ENCODE measurements around the gene RALA. TPM values are rescaled to one million over a fixed set of nuclear protein-coding genes. Genes with fewer than 3 reads are reported as not detected.

RALA gene
- total RNA-seq, 1 experiment from 2014 or later: 41.7 TPM

GRCh38 chr7:39697483-39697882, 74.1 kb downstream of the RALA start:
- no peaks in the 10 kb centered on the region for H3K9me3 Mint-ChIP-seq (ENCODE audit: unreplicated experiment)
- no peaks in the 10 kb centered on the region for H3K27me3 Mint-ChIP-seq (ENCODE audit: insufficient read depth, unreplicated experiment)
- Histone ChIP-seq H3K36me3 (ENCODE audit: control insufficient read depth, insufficient read depth, low read length) (no peaks in the 10 kb centered on the region; the same call in 1 of the 2 replicates), H3K27me3 (replicated peaks; ENCODE audit: control insufficient read depth, insufficient read depth, low read length) (no peaks in the 10 kb centered on the region), H3K4me1 (no peaks in the 10 kb centered on the region), H3K4me3 (ENCODE audit: low read depth, low read length) (no peak overlapping the region), H3K9me3 (no peaks in the 10 kb centered on the region)
- POLR2A ChIA-PET: no interaction called here
- H3K36me3 Mint-ChIP-seq (ENCODE audit: insufficient read depth, unreplicated experiment): peaks cover 60% of the 10 kb centered on the region
- no peaks in the 10 kb centered on the region for H3K4me1 Mint-ChIP-seq (ENCODE audit: low read depth, unreplicated experiment)
- CTCF ChIA-PET: no interaction called here
- no TSS peak for BruUV-seq (replicated peaks)
- intact Hi-C loops (cut with micrococcal nuclease; ENCODE audit: unreplicated experiment): no loop called here
- H3K27ac Mint-ChIP-seq (ENCODE audit: unreplicated experiment): no peak overlapping the region
- no peak for DNase-seq
- no peak overlapping the region for H3K4me3 Mint-ChIP-seq (ENCODE audit: unreplicated experiment)
- TF ChIP-seq, protein P1, sequence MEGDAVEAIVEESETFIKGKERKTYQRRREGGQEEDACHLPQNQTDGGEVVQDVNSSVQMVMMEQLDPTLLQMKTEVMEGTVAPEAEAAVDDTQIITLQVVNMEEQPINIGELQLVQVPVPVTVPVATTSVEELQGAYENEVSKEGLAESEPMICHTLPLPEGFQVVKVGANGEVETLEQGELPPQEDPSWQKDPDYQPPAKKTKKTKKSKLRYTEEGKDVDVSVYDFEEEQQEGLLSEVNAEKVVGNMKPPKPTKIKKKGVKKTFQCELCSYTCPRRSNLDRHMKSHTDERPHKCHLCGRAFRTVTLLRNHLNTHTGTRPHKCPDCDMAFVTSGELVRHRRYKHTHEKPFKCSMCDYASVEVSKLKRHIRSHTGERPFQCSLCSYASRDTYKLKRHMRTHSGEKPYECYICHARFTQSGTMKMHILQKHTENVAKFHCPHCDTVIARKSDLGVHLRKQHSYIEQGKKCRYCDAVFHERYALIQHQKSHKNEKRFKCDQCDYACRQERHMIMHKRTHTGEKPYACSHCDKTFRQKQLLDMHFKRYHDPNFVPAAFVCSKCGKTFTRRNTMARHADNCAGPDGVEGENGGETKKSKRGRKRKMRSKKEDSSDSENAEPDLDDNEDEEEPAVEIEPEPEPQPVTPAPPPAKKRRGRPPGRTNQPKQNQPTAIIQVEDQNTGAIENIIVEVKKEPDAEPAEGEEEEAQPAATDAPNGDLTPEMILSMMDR (IDR thresholded peaks at IDR 0.05; ENCODE audit: insufficient read depth in 1 of 2, low read depth in 1 of 2, low read length in 1 of 2, severe bottlenecking in 1 of 2, unreplicated experiment in 1 of 2): no peak

DNA sequence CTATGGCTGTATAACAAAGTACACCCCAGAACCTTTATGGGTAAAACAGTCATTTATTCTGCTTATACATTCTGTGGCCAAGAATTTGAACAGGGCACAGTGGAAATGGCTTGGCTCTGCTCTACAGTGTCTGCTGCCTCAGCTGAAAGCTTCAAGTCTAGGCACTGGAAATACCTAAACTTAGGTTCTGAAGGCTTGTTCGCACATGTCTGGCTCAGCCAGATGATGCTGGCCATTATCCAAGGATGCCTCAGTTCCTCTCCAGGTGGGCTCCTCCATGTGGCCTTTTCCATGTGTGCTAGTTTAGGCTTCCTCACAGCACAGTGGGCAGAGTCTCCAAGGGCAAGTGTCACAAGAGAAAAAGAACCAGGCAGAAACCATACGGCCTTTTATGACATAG, 76.8 kb downstream of the RALA start:
- POLR2A ChIA-PET: no interaction called here
- intact Hi-C loops (cut with micrococcal nuclease; ENCODE audit: unreplicated experiment): no loop called here
- Mint-ChIP-seq H3K27ac (ENCODE audit: unreplicated experiment) (no peak overlapping the region), H3K9me3 (ENCODE audit: unreplicated experiment) (no peaks in the 10 kb centered on the region), H3K4me1 (ENCODE audit: low read depth, unreplicated experiment) (no peaks in the 10 kb centered on the region), H3K27me3 (ENCODE audit: insufficient read depth, unreplicated experiment) (no peaks in the 10 kb centered on the region), H3K36me3 (ENCODE audit: insufficient read depth, unreplicated experiment) (peaks cover 48% of the 10 kb centered on the region), H3K4me3 (ENCODE audit: unreplicated experiment) (no peak overlapping the region)
- H3K36me3 ChIP-seq (ENCODE audit: control insufficient read depth, insufficient read depth, low read length): no peaks in the 10 kb centered on the region; the same call in 1 of the 2 replicates
- DNase-seq: no peak
- no peaks in the 10 kb centered on the region for H3K9me3 ChIP-seq
- CTCF ChIA-PET: no interaction called here
- no TSS peak for BruUV-seq (replicated peaks)
- no peaks in the 10 kb centered on the region for H3K27me3 ChIP-seq (replicated peaks; ENCODE audit: control insufficient read depth, insufficient read depth, low read length)
- TF ChIP-seq, protein P1 (IDR thresholded peaks at IDR 0.05; ENCODE audit: insufficient read depth in 1 of 2, low read depth in 1 of 2, low read length in 1 of 2, severe bottlenecking in 1 of 2, unreplicated experiment in 1 of 2): no peak
- H3K4me3 ChIP-seq (ENCODE audit: low read depth, low read length): no peak overlapping the region
- no peaks in the 10 kb centered on the region for H3K4me1 ChIP-seq

- ChIA-PET POLR2A (no interaction called here), CTCF (no interaction called here)
- Histone ChIP-seq H3K9me3 (no peaks in the 10 kb centered on the region), H3K4me1 (no peaks in the 10 kb centered on the region), H3K4me3 (ENCODE audit: low read depth, low read length) (no peak overlapping the region), H3K36me3 (ENCODE audit: control insufficient read depth, insufficient read depth, low read length) (no peaks in the 10 kb centered on the region; the same call in 1 of the 2 replicates), H3K27me3 (replicated peaks; ENCODE audit: control insufficient read depth, insufficient read depth, low read length) (no peaks in the 10 kb centered on the region)
- H3K27ac Mint-ChIP-seq (ENCODE audit: unreplicated experiment): no peak overlapping the region
- no TSS peak for BruUV-seq (replicated peaks)
- H3K4me1 Mint-ChIP-seq (ENCODE audit: low read depth, unreplicated experiment): no peaks in the 10 kb centered on the region
- no peaks in the 10 kb centered on the region for H3K9me3 Mint-ChIP-seq (ENCODE audit: unreplicated experiment)
- DNase-seq: no peak
- no peaks in the 10 kb centered on the region for H3K27me3 Mint-ChIP-seq (ENCODE audit: insufficient read depth, unreplicated experiment)
- TF ChIP-seq, protein P1 (IDR thresholded peaks at IDR 0.05; ENCODE audit: insufficient read depth in 1 of 2, low read depth in 1 of 2, low read length in 1 of 2, severe bottlenecking in 1 of 2, unreplicated experiment in 1 of 2): no peak
- H3K4me3 Mint-ChIP-seq (ENCODE audit: unreplicated experiment): no peak overlapping the region
- intact Hi-C loops (cut with micrococcal nuclease; ENCODE audit: unreplicated experiment): no loop called here
- peaks cover 49% of the 10 kb centered on the region for H3K36me3 Mint-ChIP-seq (ENCODE audit: insufficient read depth, unreplicated experiment)
Observed at GRCh38 chr7:39700932-39701331, 77.6 kb downstream of the RALA start.

Data from Caco-2 (cell line).